Stimulated activated CD8-positive, alpha-beta memory T cell treated with anti-CD3 and anti-CD28 coated beads, Interleukin-15, amount 100 ng/mL, for 24 hours (primary cell): ENCODE results near the gene FHIT.

Experiments used
- DNase-seq: peaks from one replicate; pipeline ENCODE4 v3.0.0-alpha.2; 2020; ENCODE audit warnings: low read depth

The FHIT gene

GRCh38 chr3:61169621-61170251 lies 81.5 kb downstream of the FHIT start:
- DNase-seq: no peak

GRCh38 chr3:61168286-61168685 lies 83.0 kb downstream of the FHIT start:
- no peak for DNase-seq

- no peak for DNase-seq
These were observed 88.3 kb downstream of the FHIT start for GRCh38 chr3:61162965-61163364.

GRCh38 chr3:61158667-61159066 lies 92.6 kb downstream of the FHIT start:
- DNase-seq: no peak

GRCh38 chr3:61158216-61158615 lies 93.0 kb downstream of the FHIT start:
- DNase-seq: no peak

GRCh38 chr3:61157414-61157813 lies 93.8 kb downstream of the FHIT start:
- DNase-seq: no peak

- no peak for DNase-seq
These were observed 95.5 kb downstream of the FHIT start for GRCh38 chr3:61155701-61156292.

- no peak for DNase-seq
These were observed 96.6 kb downstream of the FHIT start for GRCh38 chr3:61154457-61155198.

GRCh38 chr3:61152071-61152470 lies 99.2 kb downstream of the FHIT start:
- no peak for DNase-seq

GRCh38 chr3:61149236-61149635 lies 102.0 kb downstream of the FHIT start:
- DNase-seq: no peak

GRCh38 chr3:61146010-61146890 lies 105.0 kb downstream of the FHIT start:
- no peak for DNase-seq

GRCh38 chr3:61141697-61142096 lies 109.6 kb downstream of the FHIT start:
- DNase-seq: no peak

- DNase-seq: no peak
These were observed 110.0 kb downstream of the FHIT start for GRCh38 chr3:61141227-61141626.

GRCh38 chr3:61139686-61140085 lies 111.6 kb downstream of the FHIT start:
- DNase-seq: no peak

GRCh38 chr3:61138401-61138800 lies 112.9 kb downstream of the FHIT start:
- DNase-seq: no peak

- DNase-seq: no peak
These were observed 115.1 kb downstream of the FHIT start for GRCh38 chr3:61136191-61136590.

GRCh38 chr3:61134532-61134931 lies 116.7 kb downstream of the FHIT start:
- no peak for DNase-seq

- DNase-seq: no peak
These were observed 119.2 kb downstream of the FHIT start for GRCh38 chr3:61132062-61132461.

GRCh38 chr3:61118830-61119229 lies 132.4 kb downstream of the FHIT start:
- no peak for DNase-seq

GRCh38 chr3:61117045-61117898 lies 134.0 kb downstream of the FHIT start:
- no peak for DNase-seq

- no peak for DNase-seq
These were observed 136.8 kb downstream of the FHIT start for GRCh38 chr3:61114316-61114953.
